Measurements from ENCODE around the gene CST7. TPM values are rescaled to one million over a fixed set of nuclear protein-coding genes. Genes with fewer than 3 reads are reported as not detected.
"Not testable (repeated sequence)": the region's sequence is repeated elsewhere in the genome, so short reads cannot be mapped to it uniquely, and the experiment has no call there.

Gene CST7
- total RNA-seq, 1 experiment from 2014 or later, result not detected

DNA sequence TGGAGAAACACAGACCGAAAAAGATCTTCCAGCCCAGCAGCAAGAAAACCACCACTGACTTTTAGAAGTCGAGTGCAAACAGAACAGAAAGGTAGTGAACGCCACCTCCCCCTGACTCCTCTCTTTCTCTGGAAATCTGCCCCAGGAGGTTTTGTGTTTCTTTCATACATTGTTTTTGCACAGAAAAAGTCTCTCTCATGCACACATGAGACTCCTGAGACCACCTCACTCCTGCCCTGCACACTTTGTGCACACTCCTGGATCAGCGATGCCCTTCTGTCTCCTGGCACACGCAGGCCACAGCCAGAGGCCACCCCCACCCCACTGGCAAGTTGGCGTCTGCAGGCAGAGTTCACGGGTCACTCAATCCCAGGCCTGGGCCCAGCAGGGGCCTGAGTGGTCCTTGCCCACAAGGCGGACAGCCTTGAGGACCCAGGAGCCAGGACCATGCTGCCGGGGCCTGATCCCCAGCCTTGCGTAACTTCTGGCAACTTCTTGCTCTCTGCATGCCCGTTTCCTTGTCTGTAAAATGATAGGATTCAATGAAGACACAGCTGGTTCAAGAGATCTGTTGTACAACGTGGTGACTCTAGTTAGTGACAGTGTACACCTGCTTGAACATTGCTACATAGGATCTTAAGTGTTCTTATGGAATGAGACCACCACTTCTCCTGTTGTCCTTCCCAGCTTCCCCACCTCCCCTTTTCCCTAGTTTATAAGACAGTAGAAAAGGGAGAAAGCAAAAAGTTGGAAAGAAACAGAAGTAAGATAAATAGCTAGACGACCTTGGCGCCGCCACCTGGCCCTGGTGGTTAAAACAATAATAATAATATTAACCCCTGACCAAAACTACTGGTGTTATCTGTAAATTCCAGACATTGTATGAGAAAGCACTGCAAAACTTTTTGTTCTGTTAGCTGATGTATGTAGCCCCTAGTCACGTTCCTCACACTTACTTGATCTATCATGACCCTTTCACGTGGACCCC, 30.2 kb upstream of the CST7 start:
- H3K27me3 ChIP-seq, result no peaks in the 10 kb centered on the region
- DNase-seq, result no peak
- H3K36me3 ChIP-seq, result no peaks in the 10 kb centered on the region
- H3K4me3 ChIP-seq, result no peak overlapping the region
- H3K9me3 ChIP-seq, result no peaks in the 10 kb centered on the region

DNA sequence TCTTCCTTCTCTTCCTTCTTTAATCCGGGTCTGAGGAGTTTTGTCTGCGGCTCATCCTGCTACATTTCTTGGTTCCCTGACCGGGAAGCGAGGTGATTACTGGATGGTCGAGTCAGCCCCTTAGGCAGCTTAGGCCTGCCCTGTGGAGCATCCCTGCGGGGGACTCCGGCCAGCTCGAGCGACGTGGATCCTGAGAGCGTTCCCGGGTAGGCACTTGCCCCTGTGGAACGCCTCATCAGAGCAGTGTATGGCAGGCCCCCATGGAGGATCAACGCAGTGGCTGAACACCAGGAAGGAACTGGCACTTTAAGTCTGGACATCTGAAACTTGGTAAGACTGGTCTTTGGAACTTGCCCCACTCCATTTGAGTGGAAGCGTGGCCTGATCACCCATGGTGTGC, 29.4 kb upstream of the CST7 start:
- H3K4me3 ChIP-seq, H3K27me3 ChIP-seq, DNase-seq: not testable (repeated sequence)

DNA sequence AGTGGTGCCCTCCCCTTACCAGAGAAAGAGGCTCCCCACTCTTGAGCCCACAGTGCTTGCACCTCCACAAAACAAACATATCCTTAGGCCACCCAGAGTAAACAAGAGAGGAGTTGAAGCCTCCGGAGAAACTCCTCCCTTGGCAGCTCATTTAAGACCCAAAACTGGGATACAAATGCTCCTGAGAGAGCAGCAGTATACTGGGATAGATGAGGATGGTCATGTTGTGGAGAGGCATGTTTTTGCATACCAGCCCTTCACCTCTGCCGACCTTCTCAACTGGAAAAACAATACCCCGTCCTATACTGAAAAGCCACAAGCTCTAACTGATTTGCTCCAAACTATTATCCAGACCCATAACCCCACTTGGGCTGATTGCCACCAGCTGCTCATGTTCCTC, 28.4 kb upstream of the CST7 start:
- not testable (repeated sequence) for H3K9me3 ChIP-seq, H3K27me3 ChIP-seq, H3K4me3 ChIP-seq, DNase-seq, H3K36me3 ChIP-seq

More for the DNA sequence above, 29.4 kb upstream of the CST7 start:
- H3K36me3 ChIP-seq, H3K9me3 ChIP-seq: not testable (repeated sequence)

DNA sequence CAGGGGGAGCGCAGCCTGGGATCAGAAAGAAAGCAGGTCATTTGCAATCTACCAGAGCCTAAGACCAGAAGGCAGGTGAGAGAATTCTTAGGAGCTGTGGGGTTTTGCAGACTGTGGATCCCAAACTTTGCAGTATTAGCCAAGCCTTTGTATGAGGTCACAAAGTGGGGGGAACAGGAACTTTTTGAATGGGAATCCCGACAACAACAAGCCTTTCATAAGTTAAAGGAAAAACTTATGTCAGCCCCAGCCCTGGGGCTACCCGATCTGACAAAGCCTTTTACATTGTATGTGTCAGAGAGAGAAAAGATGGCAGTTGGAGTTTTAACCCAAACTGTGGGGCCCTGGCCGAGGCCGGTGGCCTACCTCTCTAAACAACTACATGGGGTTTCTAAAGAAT, 19.8 kb upstream of the CST7 start:
- not testable (repeated sequence) for H3K36me3 ChIP-seq, DNase-seq, H3K9me3 ChIP-seq, H3K27me3 ChIP-seq, H3K4me3 ChIP-seq

DNA sequence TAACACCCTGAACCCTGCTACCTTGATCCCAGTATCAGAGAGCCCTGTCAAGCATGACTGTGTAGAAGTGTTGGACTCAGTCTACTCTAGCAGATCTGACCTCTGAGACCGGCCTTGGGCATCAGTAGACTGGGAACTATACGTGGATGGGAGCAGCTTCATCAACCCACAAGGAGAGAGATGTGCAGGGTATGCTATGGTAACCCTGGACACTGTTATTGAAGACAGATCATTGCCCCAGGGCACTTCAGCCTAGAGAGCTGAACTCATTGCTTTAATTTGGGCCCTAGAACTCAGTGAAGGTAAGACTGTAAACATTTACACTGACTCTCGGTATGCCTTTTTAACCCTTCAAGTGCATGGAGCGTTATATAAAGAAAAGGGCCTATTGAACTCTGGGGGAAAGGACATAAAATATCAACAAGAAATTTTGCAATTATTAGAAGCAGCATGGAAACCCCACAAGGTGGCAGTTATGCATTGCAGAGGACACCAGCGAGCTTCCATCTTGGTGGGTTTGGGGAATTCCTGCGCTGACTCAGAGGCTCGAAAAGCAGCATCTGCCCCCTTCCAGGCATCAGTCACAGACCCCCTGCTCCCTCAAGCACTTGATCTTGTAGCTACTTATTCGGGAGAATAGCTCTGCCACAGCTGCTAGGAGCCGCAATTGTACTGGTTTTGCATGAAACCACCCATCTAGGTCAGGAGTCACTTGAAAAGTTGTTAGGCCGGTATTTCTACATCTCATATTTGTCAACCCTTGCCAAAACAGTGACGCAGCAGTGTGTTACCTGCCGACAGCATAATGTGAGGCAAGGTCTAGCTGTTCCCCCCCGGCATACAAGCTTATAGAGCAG, 19.0 kb upstream of the CST7 start:
- DNase-seq, H3K36me3 ChIP-seq, H3K4me3 ChIP-seq, H3K27me3 ChIP-seq, H3K9me3 ChIP-seq: not testable (repeated sequence)

DNA sequence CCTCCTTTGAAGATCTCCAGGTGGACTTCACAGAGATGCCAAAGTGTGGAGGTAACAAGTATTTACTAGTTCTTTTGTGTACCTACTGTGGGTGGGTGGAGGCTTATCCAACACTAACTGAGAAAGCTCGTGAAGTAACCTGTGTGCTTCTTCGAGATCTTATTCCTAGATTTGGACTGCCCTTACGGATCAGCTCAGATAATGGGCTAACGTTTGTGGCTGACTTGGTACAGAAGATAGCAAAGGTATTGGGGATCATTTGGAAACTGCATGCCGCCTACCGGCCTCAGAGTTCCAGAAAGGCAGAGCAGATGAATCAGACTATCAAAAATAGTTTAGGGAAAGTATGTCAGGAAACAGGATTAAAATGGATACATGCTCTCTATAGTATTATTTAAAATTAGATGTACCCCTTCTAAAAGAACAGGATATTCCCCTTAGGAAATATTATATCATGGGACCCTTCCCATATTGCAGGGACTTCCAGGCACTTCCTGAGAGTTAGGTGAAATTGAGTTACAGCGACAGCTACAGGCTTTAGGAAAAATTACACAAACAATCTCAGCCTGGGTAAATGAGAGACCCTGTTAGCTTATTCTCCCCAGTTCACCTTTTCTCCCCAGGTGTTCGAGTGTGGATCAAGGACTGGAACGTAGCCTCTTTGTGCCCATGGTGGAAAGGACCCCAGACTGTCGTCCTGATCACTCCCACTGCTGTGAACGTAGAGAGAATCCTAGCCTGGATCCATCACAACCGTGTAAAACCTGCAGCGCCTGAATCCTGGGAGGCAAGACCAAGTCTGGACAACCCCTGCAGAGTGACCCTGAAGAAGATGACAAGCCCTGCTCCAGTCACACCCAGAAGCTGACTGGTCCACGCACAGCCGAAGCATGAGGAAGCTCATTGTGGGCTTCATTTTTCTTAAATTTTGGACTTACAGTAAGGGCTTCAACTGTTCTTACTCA, 18.1 kb upstream of the CST7 start:
- H3K9me3 ChIP-seq, H3K27me3 ChIP-seq, H3K4me3 ChIP-seq, DNase-seq, H3K36me3 ChIP-seq: not testable (repeated sequence)

DNA sequence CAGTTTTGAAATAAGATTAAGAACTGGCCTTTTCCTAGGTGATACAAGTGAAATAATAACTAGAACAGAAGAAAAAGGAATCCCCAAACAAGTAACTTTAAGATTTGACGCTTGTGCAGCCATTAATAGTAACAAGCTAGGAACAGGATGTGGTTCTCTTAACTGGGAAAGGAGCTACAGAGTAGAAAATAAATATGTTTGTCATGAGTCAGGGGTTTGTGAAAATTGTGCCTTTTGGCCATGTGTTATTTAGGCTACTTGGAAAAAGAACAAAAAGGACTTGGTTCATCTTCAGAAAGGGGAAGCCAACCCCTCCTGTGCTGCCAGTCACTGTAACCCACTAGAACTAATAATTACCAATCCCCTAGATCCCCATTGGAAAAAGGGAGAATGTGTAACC, 17.2 kb upstream of the CST7 start:
- not testable (repeated sequence) for H3K4me3 ChIP-seq, H3K27me3 ChIP-seq, DNase-seq, H3K36me3 ChIP-seq, H3K9me3 ChIP-seq

DNA sequence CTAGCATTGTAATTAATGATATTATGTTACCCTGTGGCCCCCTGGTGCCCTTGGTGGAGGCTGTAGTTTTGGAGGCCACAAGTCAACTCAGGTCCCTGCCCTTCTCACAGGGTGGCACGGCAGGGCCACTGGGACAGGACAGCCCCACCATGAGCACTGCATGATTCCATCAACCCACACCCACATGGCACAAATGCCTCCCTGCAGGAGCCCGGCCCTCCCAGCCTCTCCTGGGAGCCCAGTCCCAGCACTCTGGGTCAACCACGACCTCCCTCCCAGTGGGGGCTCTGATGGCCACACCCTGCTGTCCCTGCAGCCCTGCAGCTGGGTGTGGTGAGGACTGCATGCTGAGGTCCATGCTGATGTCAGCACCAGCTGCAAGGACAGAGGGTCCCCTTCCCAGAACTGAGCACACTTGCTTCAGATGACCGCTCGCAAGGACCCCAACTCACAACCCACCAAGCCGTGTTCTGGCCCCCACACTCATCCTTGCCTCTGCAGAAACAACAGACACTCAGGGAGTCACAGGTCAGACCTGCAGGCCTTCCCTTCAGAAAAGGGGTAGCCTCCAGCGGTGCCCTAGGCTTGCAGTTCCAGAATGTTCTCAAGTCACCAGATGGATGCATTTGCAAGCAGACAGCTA, 15.7 kb upstream of the CST7 start:
- Histone ChIP-seq H3K4me3 (no peak overlapping the region), H3K9me3 (no peaks in the 10 kb centered on the region), H3K27me3 (no peaks in the 10 kb centered on the region), H3K36me3 (no peaks in the 10 kb centered on the region)
- DNase-seq, result no peak

DNA sequence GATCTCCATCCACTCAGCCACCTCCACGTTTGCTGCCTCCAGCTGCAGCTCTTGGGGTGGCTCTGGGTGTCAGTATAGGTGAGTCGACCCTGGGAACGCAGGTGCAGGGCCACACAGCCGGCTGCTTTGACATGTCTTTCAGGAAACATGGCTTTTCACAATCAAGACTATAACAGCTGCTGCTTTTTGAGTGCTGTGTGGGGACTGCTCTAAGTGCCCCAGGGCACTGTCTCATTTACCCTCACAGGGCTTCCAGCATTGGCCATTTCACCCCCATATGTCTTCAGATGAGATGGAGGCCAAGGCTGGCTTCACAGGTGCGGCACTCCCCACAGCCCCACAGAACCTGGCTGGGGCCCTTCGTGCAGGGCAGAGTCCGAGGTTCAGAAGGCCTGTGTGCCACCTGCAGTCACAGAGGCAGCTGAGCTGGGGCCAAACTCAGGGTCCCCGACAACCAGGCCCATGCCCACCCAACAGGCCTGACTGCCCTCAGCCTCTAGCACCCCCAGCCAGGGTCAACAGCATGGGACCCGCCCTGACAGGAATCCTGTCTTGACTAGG, 14.9 kb upstream of the CST7 start:
- DNase-seq, result no peak
- no peaks in the 10 kb centered on the region for H3K27me3 ChIP-seq
- H3K9me3 ChIP-seq, result no peaks in the 10 kb centered on the region
- H3K4me3 ChIP-seq, result no peak overlapping the region
- H3K36me3 ChIP-seq, result no peaks in the 10 kb centered on the region

DNA sequence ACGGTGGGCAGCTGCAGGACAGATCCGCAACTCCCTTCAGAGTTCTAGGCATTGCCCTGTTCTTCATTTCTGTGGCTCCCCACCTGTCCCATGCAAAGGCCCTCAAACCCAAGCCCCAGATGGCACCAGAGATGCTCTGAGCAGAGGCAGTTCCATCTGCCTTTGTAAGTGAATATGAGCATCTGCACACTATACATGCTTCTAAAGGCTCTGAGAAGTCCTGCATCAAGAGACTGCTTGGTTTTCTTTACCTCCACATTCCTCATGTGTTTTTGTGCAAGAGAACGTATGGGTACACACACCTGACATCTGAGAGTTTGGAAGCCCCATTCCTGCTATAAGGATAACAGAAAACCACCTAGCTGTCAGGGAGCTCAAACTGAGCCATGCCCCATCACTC, 14.4 kb upstream of the CST7 start:
- Histone ChIP-seq H3K27me3 (no peaks in the 10 kb centered on the region), H3K9me3 (no peaks in the 10 kb centered on the region), H3K4me3 (no peak overlapping the region), H3K36me3 (no peaks in the 10 kb centered on the region)
- no peak for DNase-seq

DNA sequence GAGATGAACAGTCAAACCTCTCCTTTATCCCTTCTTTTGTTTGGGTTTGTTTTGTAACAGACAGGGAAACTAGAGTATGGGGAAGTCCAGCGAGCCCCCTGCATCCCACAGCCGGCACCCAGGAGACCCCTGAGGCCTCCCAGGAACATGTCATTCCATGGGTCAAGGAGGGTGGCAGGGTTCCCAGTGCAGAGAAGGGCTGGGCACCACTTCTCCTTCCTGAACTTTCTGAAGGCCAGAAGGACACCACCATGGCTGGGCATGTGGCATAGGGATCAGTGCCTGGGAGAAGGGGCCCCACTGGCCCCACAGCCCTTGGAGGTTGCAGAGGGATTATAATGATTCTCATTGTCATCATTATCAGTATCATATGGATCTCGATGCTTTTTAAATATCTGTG, 13.9 kb upstream of the CST7 start:
- Histone ChIP-seq H3K27me3 (no peaks in the 10 kb centered on the region), H3K36me3 (no peaks in the 10 kb centered on the region), H3K4me3 (no peak overlapping the region), H3K9me3 (no peaks in the 10 kb centered on the region)
- no peak for DNase-seq

DNA sequence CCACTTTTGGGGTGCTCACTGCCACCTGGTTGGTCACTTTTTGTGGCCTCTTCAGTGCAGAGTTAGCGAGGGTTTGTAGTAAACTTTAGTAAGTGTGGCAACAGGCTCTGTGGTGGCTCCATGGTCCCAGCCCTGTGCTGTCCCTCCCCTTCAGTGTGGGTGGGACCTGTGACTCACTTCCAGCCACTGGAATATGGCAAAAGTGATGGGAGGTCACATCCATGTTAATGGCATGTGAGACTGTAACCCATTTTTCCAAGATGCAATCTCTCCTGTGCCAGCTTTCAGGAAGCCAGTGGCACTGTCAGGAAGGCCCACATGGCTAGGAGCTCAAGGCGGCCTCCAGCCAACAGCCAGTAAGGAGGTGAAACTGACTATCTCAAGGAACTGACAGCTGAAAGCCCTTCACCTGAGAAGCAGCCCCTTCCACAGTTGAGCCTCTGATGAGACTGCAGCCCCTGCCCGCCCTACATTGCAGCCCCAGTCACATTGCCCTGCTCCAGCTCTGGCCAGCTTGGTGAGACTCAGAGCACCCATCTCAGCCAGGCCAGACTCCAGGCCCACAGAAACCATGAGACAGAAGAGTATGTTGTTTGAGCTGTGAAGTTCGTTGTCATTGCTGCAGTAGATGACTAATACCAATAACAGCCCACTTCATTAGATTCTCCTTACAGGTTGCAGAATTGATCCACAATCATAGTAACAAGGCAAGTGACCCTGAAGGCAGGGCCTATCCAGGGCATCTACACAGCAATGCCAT, 13.1 kb upstream of the CST7 start:
- no peak for DNase-seq

DNA sequence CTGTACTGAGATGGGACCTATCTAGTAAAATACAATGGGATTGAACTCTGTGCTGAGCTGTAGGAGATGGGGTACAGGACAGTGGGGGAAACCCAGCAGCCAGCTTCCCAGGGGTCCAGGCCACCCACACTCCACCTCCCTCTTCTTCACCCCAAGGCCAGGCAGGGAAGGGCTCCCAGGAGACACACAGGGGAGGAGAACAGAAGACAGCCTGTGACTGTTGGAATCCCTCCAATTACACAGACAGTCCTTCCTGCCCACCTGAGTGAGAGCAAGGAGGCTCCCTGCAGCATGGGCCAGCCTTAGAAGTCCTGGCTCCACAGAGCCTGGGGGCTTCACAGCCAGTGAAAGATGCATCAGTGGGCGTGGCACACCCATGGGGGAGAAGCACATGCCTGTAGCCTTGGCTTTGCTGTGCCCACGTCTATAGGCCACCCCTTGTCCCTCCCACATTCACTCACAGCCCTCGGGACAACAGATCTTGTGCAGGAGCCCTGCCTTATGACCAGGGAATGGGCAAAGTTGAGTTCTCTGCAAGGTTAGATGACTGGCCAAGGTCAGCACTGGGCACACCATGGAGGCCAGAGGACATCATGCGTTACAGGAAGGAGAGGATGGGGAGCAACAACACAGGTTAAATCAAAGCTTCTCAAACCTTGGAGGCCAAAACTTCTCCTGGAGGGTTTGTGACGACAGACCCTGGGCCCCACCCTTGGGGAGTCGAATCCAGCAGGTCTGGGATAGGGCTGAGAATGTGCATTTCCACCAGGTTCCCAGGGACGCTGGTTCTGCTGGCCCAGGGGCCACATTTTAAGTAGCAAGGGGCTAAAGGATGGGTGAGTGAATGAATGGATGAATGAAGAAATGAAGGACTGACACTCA, 12.3 kb upstream of the CST7 start:
- Histone ChIP-seq H3K9me3 (no peaks in the 10 kb centered on the region), H3K36me3 (no peaks in the 10 kb centered on the region), H3K27me3 (no peaks in the 10 kb centered on the region), H3K4me3 (no peak overlapping the region)
- no peak for DNase-seq

More for the DNA sequence above, 13.1 kb upstream of the CST7 start:
- Histone ChIP-seq H3K4me3 (no peak overlapping the region), H3K9me3 (no peaks in the 10 kb centered on the region), H3K36me3 (no peaks in the 10 kb centered on the region), H3K27me3 (no peaks in the 10 kb centered on the region)

DNA sequence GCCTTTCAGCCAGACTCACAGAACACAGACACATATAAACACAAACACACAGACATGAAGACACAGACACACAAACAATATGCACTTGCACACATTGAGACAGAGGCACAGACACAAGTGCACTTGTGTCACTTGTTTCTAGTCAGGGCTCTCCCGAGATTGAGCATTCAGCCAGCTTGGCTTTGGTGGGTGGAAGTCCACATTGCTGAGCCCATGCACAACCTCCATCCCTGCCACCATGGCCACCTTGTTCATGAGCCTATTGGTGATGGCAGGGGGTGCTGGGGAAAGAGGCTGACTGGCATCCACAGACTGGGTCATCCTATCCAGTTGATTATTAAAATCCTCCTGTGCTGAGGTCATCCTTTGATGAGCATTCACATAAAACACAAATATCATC, 11.5 kb upstream of the CST7 start:
- DNase-seq, result no peak
- Histone ChIP-seq H3K36me3 (no peaks in the 10 kb centered on the region), H3K9me3 (no peaks in the 10 kb centered on the region), H3K4me3 (no peak overlapping the region), H3K27me3 (no peaks in the 10 kb centered on the region)

Measured in MG63 (cell line).